G401 (cell line): ENCODE data around the gene PDE12. TPM values are rescaled to one million over a fixed set of nuclear protein-coding genes. Genes with fewer than 3 reads are reported as not detected.
"Not testable (repeated sequence)": the region's sequence is repeated elsewhere in the genome, so short reads cannot be mapped to it uniquely, and the experiment has no call there.

Experiments used
- DNase-seq: peaks from one replicate; pipeline ENCODE4 v3.0.0-alpha.2; 2015; ENCODE audit warnings: low spot score
- in situ Hi-C: cut with HindIII; loops from 2 replicates; pipeline ENCODE4 v1.10.0; 2016; ENCODE audit warnings: low sequenced_read_pairs, mixed read lengths
- total RNA-seq: library from RNA; depleted of rRNA; stranded (reverse); fragments of >200 nt; shearing (Covaris generic); gene quantifications from 2 replicates; pipeline ENCODE4 v1.2.3, GENCODE V29; 2014; rRNA removed

PDE12 gene
- total RNA-seq, 1 experiment from 2014 or later, result 18.4 TPM

GRCh38 chr3:57582474-57583168 lies 26.5 kb downstream of the PDE12 start:
- in situ Hi-C loops, result no loop called here
- no peak for DNase-seq

DNA sequence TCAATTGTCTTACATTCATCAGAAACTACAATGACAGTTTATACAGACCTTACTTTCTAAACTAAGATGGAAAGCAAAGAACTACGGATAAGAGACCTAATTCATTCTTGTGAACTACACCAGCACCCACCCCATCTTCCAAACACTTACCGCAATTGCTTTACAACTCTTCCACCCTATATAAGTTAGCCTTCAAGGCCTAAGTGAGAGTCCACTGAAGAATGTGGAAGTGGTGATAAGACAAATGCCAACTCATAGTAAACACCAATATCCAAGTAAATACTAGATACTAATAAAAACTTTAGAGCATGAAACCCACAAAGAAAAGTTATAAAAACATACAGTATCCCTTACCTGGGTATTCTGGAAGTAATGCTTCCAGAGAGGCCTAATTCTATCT lies 27.5 kb downstream of the PDE12 start:
- DNase-seq, result no peak
- in situ Hi-C loops, result no loop called here

DNA sequence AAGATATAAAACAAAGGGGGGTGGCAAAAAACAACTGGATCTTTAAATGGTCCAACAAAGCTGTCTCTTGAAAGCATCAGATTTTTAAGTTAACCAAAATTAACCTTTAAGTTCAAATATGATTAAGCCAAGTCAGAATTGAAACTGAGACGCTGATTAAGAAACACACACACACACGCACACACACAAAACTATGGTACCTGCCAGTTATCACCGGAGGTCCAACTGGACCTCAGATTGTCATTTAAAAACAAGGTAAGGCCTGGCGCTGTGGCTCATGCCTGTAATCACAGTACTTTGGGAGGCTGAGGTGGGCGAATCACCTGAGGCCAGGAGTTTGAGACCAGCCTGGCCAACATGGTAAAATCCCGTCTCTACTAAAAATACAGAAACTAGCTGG lies 30.7 kb downstream of the PDE12 start:
- in situ Hi-C loops, result no loop called here
- no peak for DNase-seq

DNA sequence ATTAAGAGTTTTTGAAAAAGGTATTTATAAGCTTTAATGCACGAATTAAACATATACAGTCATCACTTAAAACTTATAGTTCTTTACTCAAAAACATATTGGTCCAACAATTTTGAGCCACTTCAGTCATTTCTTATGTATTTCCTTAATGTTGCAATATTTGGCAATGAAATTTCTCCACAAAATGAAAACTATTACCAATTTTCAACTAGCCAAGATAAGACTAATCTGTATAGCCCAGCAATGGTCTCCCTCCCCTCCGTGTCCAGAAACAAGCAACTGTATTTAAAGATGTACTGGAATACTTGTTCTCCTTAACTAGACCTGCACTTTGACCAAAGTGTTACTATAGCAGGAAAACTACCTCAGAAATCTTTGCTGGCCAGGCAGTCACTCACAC lies 31.8 kb downstream of the PDE12 start:
- DNase-seq, result no peak
- in situ Hi-C loops, result no loop called here

GRCh38 chr3:57592306-57592705 lies 36.2 kb downstream of the PDE12 start:
- DNase-seq, result no peak
- in situ Hi-C loops, result no loop called here

- DNase-seq, result no peak
- in situ Hi-C loops, result no loop called here
Observed at GRCh38 chr3:57594144-57594543, 38.1 kb downstream of the PDE12 start.

DNA sequence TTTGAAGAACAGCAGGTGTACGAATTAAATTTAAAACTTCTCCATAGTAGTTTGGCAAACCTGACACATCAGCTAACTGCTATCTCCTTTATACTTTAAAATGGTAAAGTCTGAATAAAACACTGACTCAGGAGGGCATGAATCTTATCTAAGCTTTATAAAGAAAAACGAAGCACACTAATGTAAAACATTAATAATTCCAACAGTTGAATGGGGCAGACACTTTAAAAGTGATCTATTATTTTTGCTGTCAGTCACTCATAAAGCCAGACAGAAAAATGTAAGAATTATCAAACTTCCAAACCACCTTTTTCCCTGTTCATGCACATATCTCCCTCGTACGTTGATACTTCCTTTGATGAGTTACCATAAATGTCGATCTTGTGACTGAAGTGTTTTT lies 38.5 kb downstream of the PDE12 start:
- in situ Hi-C loops, result no loop called here
- DNase-seq, result no peak

- in situ Hi-C loops, result no loop called here
- peak; percentile 51 for DNase-seq
Observed at GRCh38 chr3:57596495-57597126, 40.5 kb downstream of the PDE12 start.

GRCh38 chr3:57597127-57597923 lies 41.3 kb downstream of the PDE12 start, which contains the start of gene ARF4:
Gene ARF4 (minus strand): TSS chr3:57597344. CDS start chr3:57597140, 204 bp downstream.
- peak; percentile 99 for DNase-seq
- in situ Hi-C loops, result no loop called here

GRCh38 chr3:57598765-57599360 lies 42.8 kb downstream of the PDE12 start:
- DNase-seq, result no peak
- in situ Hi-C loops, result no loop called here

GRCh38 chr3:57600195-57600594 lies 44.1 kb downstream of the PDE12 start:
- DNase-seq, result no peak
- in situ Hi-C loops, result no loop called here

GRCh38 chr3:57604971-57605370 lies 48.9 kb downstream of the PDE12 start:
- DNase-seq, result no peak
- in situ Hi-C loops, result no loop called here

DNA sequence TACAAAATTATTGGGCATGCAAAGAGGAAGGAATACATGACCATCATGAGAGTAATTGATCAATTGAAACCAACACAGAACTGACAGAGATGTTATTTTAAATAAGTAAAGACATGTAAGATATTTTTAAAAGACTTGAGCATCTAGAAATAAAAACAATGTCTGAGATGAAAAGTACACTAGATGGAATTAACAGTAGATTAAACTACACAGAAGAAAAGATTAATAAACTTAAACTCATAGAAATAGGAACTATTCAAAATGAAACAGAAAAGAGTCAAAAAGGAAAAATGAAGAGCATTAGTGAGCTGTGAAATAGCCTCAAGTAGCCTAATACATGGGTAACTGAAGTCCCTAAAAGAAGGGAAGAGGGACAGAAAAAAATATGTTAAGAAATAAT lies 49.6 kb downstream of the PDE12 start:
- no peak for DNase-seq

GRCh38 chr3:57611870-57612269 lies 55.8 kb downstream of the PDE12 start:
- DNase-seq, in situ Hi-C loops: not testable (repeated sequence)

More for the DNA sequence above, 49.6 kb downstream of the PDE12 start:
- in situ Hi-C loops, result no loop called here

GRCh38 chr3:57616233-57616632 lies 60.2 kb downstream of the PDE12 start:
- no peak for DNase-seq
- in situ Hi-C loops, result no loop called here

Other genes with a start within 250 kb of the PDE12 start
- not detected in 2 replicates for gene DNAH12, start 11.9 kb upstream of the PDE12 start, total RNA-seq
- gene ARF4, start 41.1 kb downstream of the PDE12 start, total RNA-seq, result 92.3 and 106 TPM in 2 replicates
- gene DENND6A, start 136.8 kb downstream of the PDE12 start, total RNA-seq, result 26.8 and 39.9 TPM in 2 replicates
- gene SLMAP, start 200.0 kb downstream of the PDE12 start, total RNA-seq, result 54.7 and 78.9 TPM in 2 replicates